GM10266 (cell line): ENCODE results near the gene LRRC42.

Source experiments
- DNase-seq: peaks from one replicate; pipeline ENCODE4 v3.0.0; 2012; ENCODE audit errors: extremely low spot score
- CTCF ChIP-seq: IDR thresholded peaks from 2 replicates; pipeline ENCODE4 v1.5.1; 2012; ENCODE audit warnings: mild to moderate bottlenecking, low read depth; ENCODE audit not compliant: control insufficient read depth, insufficient read depth; ENCODE audit errors: missing control alignments

The LRRC42 gene

GRCh38 chr1:53942127-53942957 lies 3.8 kb upstream of the LRRC42 start:
- no peak for DNase-seq
- TF ChIP-seq CTCF: no peak

GRCh38 chr1:53943090-53943489 lies 3.1 kb upstream of the LRRC42 start:
- TF ChIP-seq CTCF: no peak
- DNase-seq: no peak

- TF ChIP-seq CTCF: no peak
- no peak for DNase-seq
These were observed 2.6 kb upstream of the LRRC42 start for GRCh38 chr1:53943490-53944043.

GRCh38 chr1:53944469-53945182 lies 1.5 kb upstream of the LRRC42 start:
- DNase-seq: no peak
- no peak for TF ChIP-seq CTCF

GRCh38 chr1:53945183-53945432 lies 1.0 kb upstream of the LRRC42 start:
- no peak for DNase-seq
- TF ChIP-seq CTCF: no peak

GRCh38 chr1:53945433-53946251 lies 508 bp upstream of the LRRC42 start, which contains the start of gene IFT25:
Gene IFT25, minus strand, starts transcription at chr1:53945699. Its CDS starts 5,617 bp downstream, at chr1:53940082.
- peak; percentile 98 for DNase-seq
- no peak for TF ChIP-seq CTCF
